Measurements from ENCODE around the gene KIR3DL3.
"Not testable (repeated sequence)": the region's sequence is repeated elsewhere in the genome, so short reads cannot be mapped to it uniquely, and the experiment has no call there.

Gene KIR3DL3

GRCh38 chr19:54724142-54724541, at the start of gene KIR3DL3:
KIR3DL3 (plus strand) TSS chr19:54724442; CDS start chr19:54724497, 55 bp downstream.
- no peaks in the 10 kb centered on the region for H3K9me2 ChIP-seq (ENCODE audit: low read depth, low read length)
- no peak within 1 kb of the TSS for H3K4me3 ChIP-seq (ENCODE audit: low read depth, low read length, poor library complexity, severe bottlenecking)
- H3K9me3 ChIP-seq (ENCODE audit: low read length), result peaks cover 13% of the 10 kb centered on the region; the same call in 1 of the 2 replicates
- H3K27me3 ChIP-seq (ENCODE audit: insufficient read depth, low read length), result no peaks in the 10 kb centered on the region
- no peak within 1 kb of the TSS for H3K9ac ChIP-seq (ENCODE audit: low read length)
- no peak for TF ChIP-seq EZH2 (IDR thresholded peaks at IDR 0.05; ENCODE audit: borderline replicate concordance, low read length)
- TF ChIP-seq CTCF (IDR thresholded peaks at IDR 0.05; ENCODE audit: low read length), result no peak
- no peaks in the 10 kb centered on the region for H3K4me1 ChIP-seq (ENCODE audit: insufficient read depth, low read length, severe bottlenecking)
- no peak within 1 kb of the TSS for H3K4me2 ChIP-seq (ENCODE audit: low read length)
- no peak within 1 kb of the TSS for H3K27ac ChIP-seq (ENCODE audit: low read depth, low read length, poor library complexity, severe bottlenecking)
- H3F3A ChIP-seq (ENCODE audit: insufficient read depth, low read length), result no peaks in the 10 kb centered on the region
- no peaks in the 10 kb centered on the region for H3K79me2 ChIP-seq (ENCODE audit: insufficient read depth, low read length)
- H4K20me1 ChIP-seq (ENCODE audit: insufficient read depth, low read length), result no peaks in the 10 kb centered on the region
- no peaks in the 10 kb centered on the region for H3K36me3 ChIP-seq (ENCODE audit: insufficient read depth, low read length)
- no peak within 1 kb of the TSS for H2AFZ ChIP-seq (ENCODE audit: low read length)

- not testable (repeated sequence) for H2AFZ ChIP-seq (ENCODE audit: low read length); H3K4me2 ChIP-seq (ENCODE audit: low read length); H3K79me2 ChIP-seq (ENCODE audit: insufficient read depth, low read length); H3K9me3 ChIP-seq (ENCODE audit: low read length); H3K9me2 ChIP-seq (ENCODE audit: low read depth, low read length); H3K4me1 ChIP-seq (ENCODE audit: insufficient read depth, low read length, severe bottlenecking); H4K20me1 ChIP-seq (ENCODE audit: insufficient read depth, low read length); H3K4me3 ChIP-seq (ENCODE audit: low read depth, low read length, poor library complexity, severe bottlenecking); H3K27ac ChIP-seq (ENCODE audit: low read depth, low read length, poor library complexity, severe bottlenecking); H3F3A ChIP-seq (ENCODE audit: insufficient read depth, low read length); H3K27me3 ChIP-seq (ENCODE audit: insufficient read depth, low read length); H3K36me3 ChIP-seq (ENCODE audit: insufficient read depth, low read length); H3K9ac ChIP-seq (ENCODE audit: low read length)
- peak; percentile 64 for TF ChIP-seq CTCF (IDR thresholded peaks at IDR 0.05; ENCODE audit: low read length)
Measured at GRCh38 chr19:54676210-54676834, 47.9 kb upstream of the KIR3DL3 start.

- Histone ChIP-seq H3K79me2 (ENCODE audit: insufficient read depth, low read length) (no peaks in the 10 kb centered on the region), H3K9me2 (ENCODE audit: low read depth, low read length) (no peaks in the 10 kb centered on the region), H3K9ac (ENCODE audit: low read length) (no peak overlapping the region), H3K4me3 (ENCODE audit: low read depth, low read length, poor library complexity, severe bottlenecking) (no peak overlapping the region), H3K9me3 (ENCODE audit: low read length) (no peaks in the 10 kb centered on the region), H3K27ac (ENCODE audit: low read depth, low read length, poor library complexity, severe bottlenecking) (no peak overlapping the region), H3F3A (ENCODE audit: insufficient read depth, low read length) (no peaks in the 10 kb centered on the region), H2AFZ (ENCODE audit: low read length) (no peak overlapping the region), H4K20me1 (ENCODE audit: insufficient read depth, low read length) (no peaks in the 10 kb centered on the region), H3K36me3 (ENCODE audit: insufficient read depth, low read length) (no peaks in the 10 kb centered on the region), H3K4me1 (ENCODE audit: insufficient read depth, low read length, severe bottlenecking) (no peaks in the 10 kb centered on the region), H3K4me2 (ENCODE audit: low read length) (no peak overlapping the region), H3K27me3 (ENCODE audit: insufficient read depth, low read length) (no peaks in the 10 kb centered on the region)
- TF ChIP-seq CTCF (IDR thresholded peaks at IDR 0.05; ENCODE audit: low read length) (no peak), EZH2 (IDR thresholded peaks at IDR 0.05; ENCODE audit: borderline replicate concordance, low read length) (no peak)
Measured at GRCh38 chr19:54677217-54677616, 47.0 kb upstream of the KIR3DL3 start.

- H3K4me3 ChIP-seq (ENCODE audit: low read depth, low read length, poor library complexity, severe bottlenecking); H3K4me2 ChIP-seq (ENCODE audit: low read length); H3F3A ChIP-seq (ENCODE audit: insufficient read depth, low read length); H3K4me1 ChIP-seq (ENCODE audit: insufficient read depth, low read length, severe bottlenecking); H3K27ac ChIP-seq (ENCODE audit: low read depth, low read length, poor library complexity, severe bottlenecking); H2AFZ ChIP-seq (ENCODE audit: low read length); H3K9me2 ChIP-seq (ENCODE audit: low read depth, low read length); H4K20me1 ChIP-seq (ENCODE audit: insufficient read depth, low read length); H3K36me3 ChIP-seq (ENCODE audit: insufficient read depth, low read length); H3K27me3 ChIP-seq (ENCODE audit: insufficient read depth, low read length); H3K79me2 ChIP-seq (ENCODE audit: insufficient read depth, low read length); H3K9me3 ChIP-seq (ENCODE audit: low read length); H3K9ac ChIP-seq (ENCODE audit: low read length): not testable (repeated sequence)
Measured at GRCh38 chr19:54681596-54681995, 42.6 kb upstream of the KIR3DL3 start.
